ENCODE data around the gene SV2B.
"Not testable (repeated sequence)": the region's sequence is repeated elsewhere in the genome, so short reads cannot be mapped to it uniquely, and the experiment has no call there.

SV2B gene

DNA sequence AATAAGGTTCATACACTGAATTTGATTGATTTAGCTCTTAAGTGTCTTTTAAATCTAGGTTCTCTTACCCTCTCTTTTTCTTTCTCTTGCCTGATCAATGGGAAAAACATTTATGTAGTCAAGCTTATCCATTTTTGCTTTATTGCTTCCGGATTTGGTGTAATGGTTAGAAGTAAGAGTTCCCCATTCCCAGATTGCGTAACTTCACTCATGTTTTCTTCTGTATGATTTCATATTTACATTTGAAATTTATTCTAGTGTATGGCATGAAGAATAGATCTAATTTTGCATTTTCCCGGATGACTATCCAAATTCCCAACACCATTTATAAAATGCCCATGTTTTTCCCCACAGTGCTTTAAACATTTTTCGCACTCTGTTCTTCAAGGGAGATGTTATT is 27.9 kb upstream of the SV2B start:
- H3K4me3 ChIP-seq (ENCODE audit: low read depth, low read length) = no peak overlapping the region
- no peaks in the 10 kb centered on the region for H3K36me3 ChIP-seq (ENCODE audit: control insufficient read depth, insufficient read depth, low read length)
- no peaks in the 10 kb centered on the region for H3K27me3 ChIP-seq (ENCODE audit: control insufficient read depth, insufficient read depth, low read length)
- no peak overlapping the region for H3K9ac ChIP-seq (ENCODE audit: low read depth, low read length)
- H3K4me1 ChIP-seq (ENCODE audit: control insufficient read depth, insufficient read depth, low read length) = no peaks in the 10 kb centered on the region
- H3K27ac ChIP-seq (ENCODE audit: low read depth, low read length) = no peak overlapping the region
- no peaks in the 10 kb centered on the region for H3K9me3 ChIP-seq (ENCODE audit: control insufficient read depth, insufficient read depth, low read length)

DNA sequence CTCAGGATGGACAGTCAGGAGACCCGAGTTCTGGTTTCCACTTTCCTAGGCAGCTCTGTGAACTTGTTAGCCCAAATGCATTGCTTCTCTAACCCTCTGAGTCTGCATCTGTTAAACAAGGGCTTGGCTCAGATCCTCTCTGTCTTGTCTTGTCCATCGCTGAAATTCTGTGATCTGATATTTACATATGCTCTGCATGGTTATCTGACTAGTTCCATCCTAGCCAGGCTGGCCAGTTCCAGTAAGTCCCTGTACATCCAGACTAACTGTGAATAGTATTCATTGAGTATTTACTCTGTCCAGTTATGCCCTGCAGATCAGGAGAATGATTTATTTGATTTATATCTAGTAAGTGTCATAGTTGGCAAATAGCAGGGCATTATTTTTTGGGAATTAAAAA is 27.0 kb upstream of the SV2B start:
- no peaks in the 10 kb centered on the region for H3K36me3 ChIP-seq (ENCODE audit: control insufficient read depth, insufficient read depth, low read length)
- no peaks in the 10 kb centered on the region for H3K27me3 ChIP-seq (ENCODE audit: control insufficient read depth, insufficient read depth, low read length)
- H3K4me3 ChIP-seq (ENCODE audit: low read depth, low read length) = no peak overlapping the region
- H3K27ac ChIP-seq (ENCODE audit: low read depth, low read length) = no peak overlapping the region
- H3K4me1 ChIP-seq (ENCODE audit: control insufficient read depth, insufficient read depth, low read length) = no peaks in the 10 kb centered on the region
- H3K9ac ChIP-seq (ENCODE audit: low read depth, low read length) = no peak overlapping the region
- H3K9me3 ChIP-seq (ENCODE audit: control insufficient read depth, insufficient read depth, low read length) = no peaks in the 10 kb centered on the region

DNA sequence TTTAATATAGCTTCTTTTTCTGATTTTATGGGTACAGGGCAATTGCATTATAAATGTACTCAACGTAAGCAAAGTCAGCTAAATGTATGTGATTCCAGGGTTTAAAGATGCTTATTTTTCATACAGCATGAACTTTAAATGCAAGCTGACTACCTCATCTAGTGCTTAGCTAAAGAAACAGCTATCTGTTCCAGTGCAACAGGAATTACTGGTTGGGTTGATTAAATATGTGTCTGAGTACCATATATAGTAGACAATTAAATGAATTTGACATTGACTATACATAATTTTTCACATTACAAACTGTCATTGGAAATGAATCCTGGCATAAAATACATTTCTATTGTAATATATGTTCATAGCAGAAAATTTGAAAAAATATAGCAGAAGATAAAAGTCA is 26.3 kb upstream of the SV2B start:
- no peak overlapping the region for H3K4me3 ChIP-seq (ENCODE audit: low read depth, low read length)
- no peaks in the 10 kb centered on the region for H3K27me3 ChIP-seq (ENCODE audit: control insufficient read depth, insufficient read depth, low read length)
- H3K9me3 ChIP-seq (ENCODE audit: control insufficient read depth, insufficient read depth, low read length) = no peaks in the 10 kb centered on the region
- H3K36me3 ChIP-seq (ENCODE audit: control insufficient read depth, insufficient read depth, low read length) = no peaks in the 10 kb centered on the region
- no peak overlapping the region for H3K9ac ChIP-seq (ENCODE audit: low read depth, low read length)
- no peaks in the 10 kb centered on the region for H3K4me1 ChIP-seq (ENCODE audit: control insufficient read depth, insufficient read depth, low read length)
- H3K27ac ChIP-seq (ENCODE audit: low read depth, low read length) = no peak overlapping the region

DNA sequence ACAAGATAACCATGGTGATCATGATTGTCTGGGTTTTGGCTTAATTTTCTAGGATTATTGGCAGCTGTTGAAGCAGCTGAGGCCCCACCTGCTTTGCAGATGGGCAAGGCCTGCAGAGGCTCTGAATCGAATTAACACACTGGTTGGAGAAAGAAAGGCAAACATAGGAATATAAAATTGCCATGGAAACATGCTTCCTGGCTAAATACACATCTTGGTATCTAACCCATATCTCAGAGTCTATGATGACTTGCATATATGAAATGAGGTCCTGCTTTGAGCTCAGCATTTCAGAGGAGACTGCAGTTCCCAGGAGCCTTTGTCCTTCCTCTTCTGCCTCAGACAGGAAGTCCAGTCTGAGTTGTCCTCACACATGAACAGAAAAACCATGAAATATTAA is 24.3 kb upstream of the SV2B start:
- Histone ChIP-seq H3K4me3 (ENCODE audit: low read depth, low read length) (no peak overlapping the region), H3K4me1 (ENCODE audit: control insufficient read depth, insufficient read depth, low read length) (no peaks in the 10 kb centered on the region), H3K36me3 (ENCODE audit: control insufficient read depth, insufficient read depth, low read length) (no peaks in the 10 kb centered on the region), H3K9ac (ENCODE audit: low read depth, low read length) (no peak overlapping the region), H3K9me3 (ENCODE audit: control insufficient read depth, insufficient read depth, low read length) (no peaks in the 10 kb centered on the region), H3K27ac (ENCODE audit: low read depth, low read length) (no peak overlapping the region), H3K27me3 (ENCODE audit: control insufficient read depth, insufficient read depth, low read length) (no peaks in the 10 kb centered on the region)

DNA sequence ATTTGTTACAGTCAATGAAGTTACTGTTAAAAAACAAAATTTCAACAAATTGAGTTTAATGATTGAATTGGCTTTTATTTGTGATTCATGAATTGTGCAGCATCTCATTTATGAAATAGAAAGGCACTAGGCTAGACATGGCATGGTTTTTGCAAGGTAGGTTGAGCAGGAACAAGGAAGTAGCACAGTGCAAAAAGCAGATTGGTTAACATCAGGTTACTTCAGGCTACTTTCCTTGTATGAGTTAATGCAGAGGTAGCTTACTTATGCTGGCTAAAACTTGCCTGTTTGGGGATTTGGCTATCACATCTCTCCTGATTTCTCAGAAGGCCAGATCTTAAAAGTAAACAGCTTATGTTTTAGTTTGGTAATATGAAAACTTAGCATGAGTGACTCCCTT is 23.0 kb upstream of the SV2B start:
- H3K27ac ChIP-seq (ENCODE audit: low read depth, low read length) = no peak overlapping the region
- no peak overlapping the region for H3K4me3 ChIP-seq (ENCODE audit: low read depth, low read length)
- no peaks in the 10 kb centered on the region for H3K27me3 ChIP-seq (ENCODE audit: control insufficient read depth, insufficient read depth, low read length)
- no peak overlapping the region for H3K9ac ChIP-seq (ENCODE audit: low read depth, low read length)
- no peaks in the 10 kb centered on the region for H3K9me3 ChIP-seq (ENCODE audit: control insufficient read depth, insufficient read depth, low read length)
- no peaks in the 10 kb centered on the region for H3K36me3 ChIP-seq (ENCODE audit: control insufficient read depth, insufficient read depth, low read length)
- no peaks in the 10 kb centered on the region for H3K4me1 ChIP-seq (ENCODE audit: control insufficient read depth, insufficient read depth, low read length)

DNA sequence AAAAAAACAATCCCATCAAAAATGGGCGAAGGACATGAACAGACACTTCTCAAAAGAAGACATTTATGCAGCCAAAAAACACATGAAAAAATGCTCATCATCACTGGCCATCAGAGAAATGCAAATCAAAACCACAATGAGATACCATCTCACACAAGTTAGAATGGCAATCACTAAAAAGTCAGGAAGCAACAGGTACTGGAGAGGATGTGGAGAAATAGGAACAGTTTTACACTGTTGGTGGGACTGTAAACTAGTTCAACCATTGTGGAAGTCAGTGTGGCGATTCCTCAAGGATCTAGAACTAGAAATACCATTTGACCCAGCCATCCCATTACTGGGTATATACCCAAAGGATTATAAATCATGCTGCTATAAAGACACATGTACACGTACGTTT is 6.2 kb upstream of the SV2B start:
- H3K36me3 ChIP-seq (ENCODE audit: control insufficient read depth, insufficient read depth, low read length); H3K9me3 ChIP-seq (ENCODE audit: control insufficient read depth, insufficient read depth, low read length); H3K27ac ChIP-seq (ENCODE audit: low read depth, low read length); H3K4me1 ChIP-seq (ENCODE audit: control insufficient read depth, insufficient read depth, low read length); H3K9ac ChIP-seq (ENCODE audit: low read depth, low read length); H3K4me3 ChIP-seq (ENCODE audit: low read depth, low read length): not testable (repeated sequence)
- peaks cover 22% of the 10 kb centered on the region for H3K27me3 ChIP-seq (ENCODE audit: control insufficient read depth, insufficient read depth, low read length)

DNA sequence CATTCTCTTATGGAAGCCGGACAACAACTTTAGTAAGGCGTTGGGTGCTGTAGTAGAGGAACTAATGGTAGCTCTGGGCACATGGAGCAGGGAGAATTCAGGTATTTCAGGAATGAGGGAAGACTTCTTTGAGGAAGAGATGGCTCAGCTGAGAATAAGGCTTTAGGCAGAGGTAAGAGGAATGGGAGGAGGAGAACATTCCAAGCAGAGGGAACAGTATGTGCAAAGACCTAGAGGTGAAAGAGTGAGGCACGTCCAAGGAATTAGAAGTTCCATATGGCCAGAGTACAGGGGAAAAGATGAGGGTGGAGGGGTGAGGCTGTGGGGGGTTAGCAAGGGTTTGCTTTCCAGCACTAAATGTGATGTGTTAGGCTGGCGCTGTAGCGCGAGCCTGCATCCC is 1.6 kb upstream of the SV2B start:
- H3K27me3 ChIP-seq (ENCODE audit: control insufficient read depth, insufficient read depth, low read length) = peaks cover 66% of the 10 kb centered on the region
- H3K36me3 ChIP-seq (ENCODE audit: control insufficient read depth, insufficient read depth, low read length) = no peaks in the 10 kb centered on the region
- no peaks in the 10 kb centered on the region for H3K9me3 ChIP-seq (ENCODE audit: control insufficient read depth, insufficient read depth, low read length)
- peaks cover 10% of the 10 kb centered on the region; the same call in 1 of the 2 replicates for H3K4me1 ChIP-seq (ENCODE audit: control insufficient read depth, insufficient read depth, low read length)
- no peak overlapping the region for H3K27ac ChIP-seq (ENCODE audit: low read depth, low read length)
- no peak overlapping the region for H3K4me3 ChIP-seq (ENCODE audit: low read depth, low read length)
- H3K9ac ChIP-seq (ENCODE audit: low read depth, low read length) = no peak overlapping the region

DNA sequence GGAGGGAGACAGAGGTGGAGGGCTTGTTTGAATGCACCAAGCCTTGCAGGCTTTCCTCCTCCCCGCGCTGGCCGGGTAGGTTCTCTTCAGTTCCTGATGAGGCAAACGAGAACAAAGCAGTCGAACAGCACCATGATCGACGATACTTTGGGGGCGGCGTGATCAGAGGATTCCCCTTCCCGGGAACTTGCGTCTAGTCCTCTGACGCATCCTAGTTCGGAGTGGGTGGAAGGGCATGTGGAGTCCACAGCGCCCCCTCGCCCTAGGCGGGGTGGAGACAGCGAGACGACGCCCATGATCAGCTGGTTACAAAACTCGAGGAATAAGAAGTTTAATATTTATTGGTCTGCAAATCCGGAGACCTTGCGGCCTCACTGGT is 452 bp upstream of the SV2B start:
- Histone ChIP-seq H3K4me1 (ENCODE audit: control insufficient read depth, insufficient read depth, low read length) (peaks cover 10% of the 10 kb centered on the region; the same call in 1 of the 2 replicates), H3K9ac (ENCODE audit: low read depth, low read length) (no peak overlapping the region), H3K36me3 (ENCODE audit: control insufficient read depth, insufficient read depth, low read length) (no peaks in the 10 kb centered on the region), H3K27me3 (ENCODE audit: control insufficient read depth, insufficient read depth, low read length) (peaks cover 66% of the 10 kb centered on the region), H3K9me3 (ENCODE audit: control insufficient read depth, insufficient read depth, low read length) (no peaks in the 10 kb centered on the region), H3K4me3 (ENCODE audit: low read depth, low read length) (peak overlapping the region; percentile 61), H3K27ac (ENCODE audit: low read depth, low read length) (no peak overlapping the region)

DNA sequence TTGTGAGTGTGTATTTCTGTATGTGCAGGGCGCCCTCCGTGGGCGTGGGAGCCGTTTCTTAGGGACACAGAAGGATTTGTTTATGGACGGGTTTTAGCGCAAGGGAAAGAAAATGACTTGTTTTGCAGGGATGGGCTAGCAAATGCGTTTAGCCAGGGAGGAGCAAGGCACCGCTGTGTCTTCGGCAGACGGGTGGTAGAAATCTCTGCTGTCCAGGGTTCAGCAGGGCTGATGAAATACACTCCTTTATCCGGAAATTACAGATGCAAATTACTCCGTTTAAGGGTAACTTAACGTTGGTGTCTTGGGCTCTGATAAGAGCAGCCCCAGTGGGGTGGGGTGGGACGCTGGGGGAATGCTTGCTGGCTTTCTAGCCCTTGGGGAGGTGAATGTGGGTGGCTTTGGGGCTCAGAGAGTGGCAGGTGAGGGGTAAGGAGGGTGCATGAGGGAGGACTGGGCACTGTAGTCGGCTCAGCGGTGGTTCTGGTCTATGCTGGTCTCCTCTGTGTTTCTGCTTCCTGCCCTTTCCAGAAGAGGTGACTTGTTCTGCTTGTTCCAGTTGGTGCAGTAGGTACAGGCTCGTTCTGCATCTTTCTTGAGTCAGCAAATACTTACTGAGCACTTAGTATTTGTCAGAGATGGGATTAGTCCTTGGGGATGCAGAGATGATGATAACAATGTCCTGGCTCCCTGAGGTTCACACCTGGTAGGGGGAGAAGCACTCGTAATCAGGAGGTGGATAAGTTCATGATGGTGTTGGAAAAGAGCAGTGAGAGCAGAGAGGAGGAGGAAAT is 954 bp downstream of the SV2B start:
- Histone ChIP-seq H3K9me3 (ENCODE audit: control insufficient read depth, insufficient read depth, low read length) (no peaks in the 10 kb centered on the region), H3K4me3 (ENCODE audit: low read depth, low read length) (peak overlapping the region; percentile 61), H3K27ac (ENCODE audit: low read depth, low read length) (no peak overlapping the region), H3K4me1 (ENCODE audit: control insufficient read depth, insufficient read depth, low read length) (peaks cover 10% of the 10 kb centered on the region; the same call in 1 of the 2 replicates), H3K36me3 (ENCODE audit: control insufficient read depth, insufficient read depth, low read length) (no peaks in the 10 kb centered on the region), H3K27me3 (ENCODE audit: control insufficient read depth, insufficient read depth, low read length) (peaks cover 66% of the 10 kb centered on the region), H3K9ac (ENCODE audit: low read depth, low read length) (no peak overlapping the region)

DNA sequence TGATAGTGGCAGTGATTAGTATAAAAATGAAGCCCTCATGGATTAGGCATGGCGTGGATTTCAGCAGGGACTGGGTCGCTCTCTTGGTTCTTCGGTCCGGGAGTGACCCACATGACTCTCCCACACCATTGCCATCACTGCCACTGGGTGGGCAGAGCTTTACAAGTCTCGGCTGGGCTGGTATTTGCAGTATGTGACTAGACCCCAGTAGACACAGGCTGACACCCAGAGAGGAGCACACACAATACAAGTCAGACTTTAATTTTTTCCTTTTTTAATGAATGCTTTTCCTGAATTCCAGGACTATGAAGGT is 1.5 kb downstream of the SV2B start:
- no peak overlapping the region for H3K27ac ChIP-seq (ENCODE audit: low read depth, low read length)
- no peaks in the 10 kb centered on the region for H3K9me3 ChIP-seq (ENCODE audit: control insufficient read depth, insufficient read depth, low read length)
- no peak overlapping the region for H3K9ac ChIP-seq (ENCODE audit: low read depth, low read length)
- peaks cover 10% of the 10 kb centered on the region; the same call in 1 of the 2 replicates for H3K4me1 ChIP-seq (ENCODE audit: control insufficient read depth, insufficient read depth, low read length)
- H3K4me3 ChIP-seq (ENCODE audit: low read depth, low read length) = no peak overlapping the region
- H3K36me3 ChIP-seq (ENCODE audit: control insufficient read depth, insufficient read depth, low read length) = no peaks in the 10 kb centered on the region
- H3K27me3 ChIP-seq (ENCODE audit: control insufficient read depth, insufficient read depth, low read length) = peaks cover 66% of the 10 kb centered on the region

DNA sequence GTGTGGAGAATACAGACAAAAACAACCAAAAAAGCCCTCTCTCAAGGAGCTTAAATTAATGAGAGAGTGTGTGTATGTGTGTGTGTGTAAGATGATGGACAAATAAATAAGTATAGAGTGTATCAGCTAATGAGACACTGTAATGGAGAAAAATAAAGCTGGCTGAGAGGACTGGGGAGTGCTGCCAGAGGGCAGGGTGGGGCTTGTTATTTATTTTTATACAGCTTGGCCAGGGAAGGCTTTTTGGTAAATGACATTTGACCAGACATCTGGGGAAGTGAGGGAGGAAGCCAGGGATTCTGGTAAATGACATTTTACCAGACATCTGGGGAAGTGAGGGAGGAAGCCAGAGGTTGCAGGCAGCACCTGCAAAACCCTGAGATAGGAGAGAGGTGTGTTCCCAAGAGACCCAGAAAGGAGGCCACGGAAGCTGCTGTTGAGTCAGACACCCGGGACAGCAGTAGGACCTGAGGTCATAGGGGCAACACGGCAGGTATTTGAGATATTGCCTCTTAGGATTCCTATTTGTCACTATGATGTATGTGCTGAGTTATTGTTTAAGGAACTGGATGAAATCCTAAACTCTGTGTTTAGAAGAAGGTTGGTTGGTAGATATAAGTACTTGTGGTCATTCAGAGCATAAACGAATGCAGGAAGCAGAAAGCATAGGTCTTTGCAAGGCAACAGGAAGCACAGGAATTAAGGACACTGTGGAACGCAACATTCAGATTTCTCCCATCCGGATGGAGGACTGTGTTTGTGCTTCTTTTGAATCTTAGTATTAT is 2.7 kb downstream of the SV2B start:
- H3K36me3 ChIP-seq (ENCODE audit: control insufficient read depth, insufficient read depth, low read length) = no peaks in the 10 kb centered on the region
- H3K4me3 ChIP-seq (ENCODE audit: low read depth, low read length) = no peak overlapping the region
- peaks cover 10% of the 10 kb centered on the region; the same call in 1 of the 2 replicates for H3K4me1 ChIP-seq (ENCODE audit: control insufficient read depth, insufficient read depth, low read length)
- no peak overlapping the region for H3K27ac ChIP-seq (ENCODE audit: low read depth, low read length)
- H3K9me3 ChIP-seq (ENCODE audit: control insufficient read depth, insufficient read depth, low read length) = no peaks in the 10 kb centered on the region
- H3K27me3 ChIP-seq (ENCODE audit: control insufficient read depth, insufficient read depth, low read length) = peaks cover 56% of the 10 kb centered on the region
- H3K9ac ChIP-seq (ENCODE audit: low read depth, low read length) = no peak overlapping the region

All from HUES48 (cell line).